CD14-positive monocyte (primary cell): Measurements from ENCODE around the gene PLEKHM3. TPM values are rescaled to one million over a fixed set of nuclear protein-coding genes. Genes with fewer than 3 reads are reported as not detected.

Experiments
- DNase-seq, 3 donors: peaks; one replicate each; pipeline ENCODE4 v3.0.0-alpha.2; 2011 to 2022
- H2AFZ ChIP-seq: 2 replicates; pipeline ENCODE4 v1.6.0; 2012; ENCODE audit warnings: mild to moderate bottlenecking, low read depth, low read length, inconsistent platforms; ENCODE audit not compliant: insufficient read depth, poor library complexity, severe bottlenecking
- H3K27ac ChIP-seq, 2 donors: 1 replicate in 1 of 2; 2 replicates in 1 of 2; pipeline ENCODE4 v1.5.1; 2012 to 2013; ENCODE audit warnings: low read length in 2 of 2, control low read depth in 1 of 2, inconsistent platforms in 1 of 2, low read depth in 1 of 2, mild to moderate bottlenecking in 1 of 2
- H3K27me3 ChIP-seq, 2 donors: one replicate each; pipeline versions ENCODE4 v1.6.0 to v1.6.1; 2011 to 2013; ENCODE audit warnings: low read length in 2 of 2; ENCODE audit not compliant: control insufficient read depth in 2 of 2, insufficient read depth in 2 of 2
- H3K36me3 ChIP-seq, 2 donors: replicated peaks in 1 of 2; 1 replicate in 1 of 2; 2 replicates in 1 of 2; pipeline versions ENCODE4 v1.5.1 to v1.6.1; 2012 to 2013; ENCODE audit warnings: low read length in 2 of 2, control low read depth in 1 of 2, inconsistent platforms in 1 of 2, mild to moderate bottlenecking in 1 of 2; ENCODE audit not compliant: insufficient read depth in 2 of 2, control insufficient read depth in 1 of 2
- H3K4me1 ChIP-seq, 2 donors: 1 replicate in 1 of 2; 2 replicates in 1 of 2; pipeline versions ENCODE4 v1.5.1 to v1.6.1; 2012 to 2013; ENCODE audit warnings: low read length in 2 of 2, control low read depth in 1 of 2, inconsistent platforms in 1 of 2, mild to moderate bottlenecking in 1 of 2, moderate library complexity in 1 of 2; ENCODE audit not compliant: insufficient read depth in 2 of 2, control insufficient read depth in 1 of 2
- H3K4me2 ChIP-seq: replicated peaks from 2 replicates; pipeline ENCODE3; 2012; ENCODE audit warnings: low read length, moderate library complexity, mild to moderate bottlenecking; ENCODE audit not compliant: poor library complexity, severe bottlenecking; ENCODE audit errors: extremely low read depth
- H3K4me3 ChIP-seq, 3 experiments: fragments of 200-600 bp in 1 of 3; sonication (generic) in 1 of 3; replicated peaks in 1 of 3; 1 replicate in 2 of 3; 2 replicates in 1 of 3; pipeline ENCODE4 v1.5.1; 2011 to 2013; ENCODE audit warnings: low read length in 3 of 3, mild to moderate bottlenecking in 3 of 3, control low read depth in 2 of 3, low read depth in 2 of 3, inconsistent platforms in 1 of 3, moderate library complexity in 1 of 3
- H3K79me2 ChIP-seq: 2 replicates; pipeline ENCODE4 v1.6.0; 2012; ENCODE audit warnings: mild to moderate bottlenecking, control low read depth, inconsistent platforms, low read length, moderate library complexity; ENCODE audit not compliant: insufficient read depth
- H3K9ac ChIP-seq: 2 replicates; pipeline ENCODE4 v1.6.0; 2017; ENCODE audit warnings: low read length, mild to moderate bottlenecking; ENCODE audit not compliant: insufficient read depth, poor library complexity, severe bottlenecking
- H3K9me3 ChIP-seq, 2 donors: replicated peaks in 1 of 2; 1 replicate in 1 of 2; 2 replicates in 1 of 2; pipeline versions ENCODE4 v1.5.1 to v1.6.1; 2012 to 2013; ENCODE audit warnings: low read length in 2 of 2, control low read depth in 1 of 2; ENCODE audit not compliant: control insufficient read depth in 1 of 2, insufficient read depth in 1 of 2
- H4K20me1 ChIP-seq: 2 replicates; pipeline ENCODE4 v1.6.0; 2012; ENCODE audit warnings: mild to moderate bottlenecking, low read length, control low read depth, moderate library complexity; ENCODE audit not compliant: insufficient read depth
- H3K27ac Mint-ChIP-seq, 7 donors: one replicate each; pipeline ENCODE4 v1.8.0; 2020; ENCODE audit warnings: mild to moderate bottlenecking in 7 of 7, mixed read lengths in 7 of 7, moderate library complexity in 6 of 7, inconsistent platforms in 2 of 7
- H3K27me3 Mint-ChIP-seq, 3 donors: one replicate each; pipeline ENCODE4 v1.8.0; 2021 to 2022; ENCODE audit warnings: low read depth in 3 of 3, mild to moderate bottlenecking in 3 of 3, mixed read lengths in 3 of 3, moderate library complexity in 3 of 3, inconsistent platforms in 1 of 3
- H3K36me3 Mint-ChIP-seq, 2 donors: one replicate each; pipeline ENCODE4 v1.8.0; 2020; ENCODE audit warnings: mixed read lengths in 2 of 2, inconsistent platforms in 1 of 2, mild to moderate bottlenecking in 1 of 2
- H3K4me1 Mint-ChIP-seq: one replicate; pipeline ENCODE4 v1.8.0; 2020; ENCODE audit warnings: mild to moderate bottlenecking, mixed read lengths
- H3K4me3 Mint-ChIP-seq, 2 donors: one replicate each; pipeline ENCODE4 v1.8.0; 2020; ENCODE audit warnings: mild to moderate bottlenecking in 2 of 2, mixed read lengths in 2 of 2, moderate library complexity in 1 of 2
- H3K9me3 Mint-ChIP-seq, 7 donors: one replicate each; pipeline ENCODE4 v1.8.0; 2020 to 2022; ENCODE audit warnings: mixed read lengths in 7 of 7, mild to moderate bottlenecking in 6 of 7, moderate library complexity in 6 of 7, inconsistent platforms in 2 of 7
- CTCF ChIP-seq: fragments of 200-600 bp; IDR thresholded peaks from one replicate; pipeline ENCODE4 v1.8.0; 2022; ENCODE audit warnings: antibody characterized with exemption, mild to moderate bottlenecking
- WGBS: methylation state at CpG from one replicate; pipeline ENCODE4 v1.1.5; 2013; ENCODE audit warnings: missing lambda C conversion rate; ENCODE audit not compliant: insufficient coverage; 5-methylcytosine and 5-hydroxymethylcytosine counted together
- intact Hi-C, 2 donors: fragments of 100-400 bp; cut with micrococcal nuclease; formaldehyde crosslinking; loops; one replicate each; pipeline versions ENCODE4 v1.15.0 to v1.15.1; 2023
- polyA plus RNA-seq, 3 donors: library from polyadenylated mRNA; depleted of rRNA in 1 of 3; unstranded in 2 of 3; stranded (reverse) in 1 of 3; fragments of 300-500 nt in 2 of 3; fragments of >200 nt in 1 of 3; fragmentation: Illumina TruSeq in 2 of 3; gene quantifications; 1 replicate in 2 of 3; 2 replicates in 1 of 3; pipeline ENCODE4 v1.2.3, GENCODE V29; 2012 to 2021

PLEKHM3 gene
- polyA plus RNA-seq, 3 donors = 3.0 to 8.0 (median 3.0) TPM

GRCh38 chr2:207991944-207992343 lies 33.4 kb downstream of the PLEKHM3 start:
- H3K27me3 Mint-ChIP-seq = no peaks in the 10 kb centered on the region
- intact Hi-C loops = no loop called here
- TF ChIP-seq CTCF = no peak
- Histone ChIP-seq H4K20me1 (peaks cover 34% of the 10 kb centered on the region), H3K4me1 (peaks cover 1 to 2% of the 10 kb centered on the region in 2 donors), H3K9me3 (no peaks in the 10 kb centered on the region), H3K27me3 (no peaks in the 10 kb centered on the region), H3K27ac (no peak overlapping the region), H3K9ac (no peak overlapping the region), H3K4me2 (no peak overlapping the region), H2AFZ (no peak overlapping the region), H3K79me2 (peaks cover 10% of the 10 kb centered on the region), H3K36me3 (peaks cover 8 to 36% of the 10 kb centered on the region in 2 donors), H3K4me3 (no peak overlapping the region)
- H3K9me3 Mint-ChIP-seq = no peaks in the 10 kb centered on the region
- no peak for DNase-seq
- H3K36me3 Mint-ChIP-seq = peaks cover 18 to 22% of the 10 kb centered on the region in 2 donors
- WGBS = no CpG with 5 or more reads among the region's 1 CpG
- peaks cover 8% of the 10 kb centered on the region for H3K4me1 Mint-ChIP-seq
- no peak overlapping the region for H3K4me3 Mint-ChIP-seq
- H3K27ac Mint-ChIP-seq = no peak overlapping the region

GRCh38 chr2:207990784-207991183 lies 34.5 kb downstream of the PLEKHM3 start:
- H3K4me1 Mint-ChIP-seq = peaks cover 7% of the 10 kb centered on the region
- no peak for TF ChIP-seq CTCF
- H3K4me3 Mint-ChIP-seq = no peak overlapping the region

More at GRCh38 chr2:207990784-207991183, 34.5 kb downstream of the PLEKHM3 start:
- Histone ChIP-seq H4K20me1 (peaks cover 35% of the 10 kb centered on the region), H3K27ac (no peak overlapping the region), H3K79me2 (peaks cover 10% of the 10 kb centered on the region), H3K36me3 (peaks cover 8 to 36% of the 10 kb centered on the region in 2 donors), H3K9ac (no peak overlapping the region), H2AFZ (no peak overlapping the region), H3K27me3 (no peaks in the 10 kb centered on the region), H3K4me3 (no peak overlapping the region), H3K9me3 (no peaks in the 10 kb centered on the region), H3K4me2 (no peak overlapping the region), H3K4me1 (no peaks in the 10 kb centered on the region)
- no peak overlapping the region for H3K27ac Mint-ChIP-seq
- H3K27me3 Mint-ChIP-seq = no peaks in the 10 kb centered on the region
- no peaks in the 10 kb centered on the region for H3K9me3 Mint-ChIP-seq
- DNase-seq = no peak
- peaks cover 12 to 15% of the 10 kb centered on the region in 2 donors for H3K36me3 Mint-ChIP-seq
- intact Hi-C loops = no loop called here
